HepG2 (cell line): Measurements from ENCODE around the gene IQCH. TPM values are rescaled to one million over a fixed set of nuclear protein-coding genes. Genes with fewer than 3 reads are reported as not detected.

ENCODE experiments used
- ATM ChIP-seq: fragments of 450-650 bp; IDR thresholded peaks from 2 replicates; pipeline ENCODE4 v1.7.1; 2017; ENCODE audit warnings: mild to moderate bottlenecking, borderline replicate concordance
- DMTF1 ChIP-seq: sonication (generic); formaldehyde crosslinking; IDR thresholded peaks from 2 replicates; pipeline ENCODE4 v1.4.0; 2020; ENCODE audit warnings: mild to moderate bottlenecking, missing genetic modification reagents
- FOXC1 ChIP-seq: sonication (generic); formaldehyde crosslinking; IDR thresholded peaks from 2 replicates; pipeline ENCODE4 v1.8.0; 2022; ENCODE audit warnings: mild to moderate bottlenecking, missing genetic modification reagents, borderline replicate concordance
- NAIF1 ChIP-seq: sonication (generic); formaldehyde crosslinking; IDR thresholded peaks from 2 replicates; pipeline ENCODE4 v1.5.0; 2020; ENCODE audit warnings: mild to moderate bottlenecking, missing genetic modification reagents, borderline replicate concordance
- PHF21A ChIP-seq: sonication (generic); formaldehyde crosslinking; IDR thresholded peaks from 2 replicates; pipeline ENCODE4 v1.5.0; 2020; ENCODE audit warnings: mild to moderate bottlenecking, missing genetic modification reagents
- SRY ChIP-seq: sonication (generic); formaldehyde crosslinking; IDR thresholded peaks from 2 replicates; pipeline ENCODE4 v1.8.0; 2022; ENCODE audit warnings: mild to moderate bottlenecking, missing genetic modification reagents
- XBP1 ChIP-seq: sonication (generic); formaldehyde crosslinking; IDR thresholded peaks from 2 replicates; pipeline ENCODE4 v1.5.0; 2020; ENCODE audit warnings: missing genetic modification reagents
- ZNF563 ChIP-seq: sonication (generic); formaldehyde crosslinking; IDR thresholded peaks from 2 replicates; pipeline ENCODE4 v1.8.0; 2022; ENCODE audit warnings: mild to moderate bottlenecking, moderate library complexity, missing genetic modification reagents
- ZNF574 ChIP-seq: sonication (generic); formaldehyde crosslinking; IDR thresholded peaks from 2 replicates; pipeline ENCODE4 v1.4.0; 2020; ENCODE audit warnings: missing genetic modification reagents
- ZNF597 ChIP-seq: sonication (generic); formaldehyde crosslinking; IDR thresholded peaks from 2 replicates; pipeline ENCODE4 v1.5.0; 2020; ENCODE audit warnings: missing genetic modification reagents
- polyA plus RNA-seq, 8 experiments: library from polyadenylated mRNA; depleted of rRNA in 3 of 8; stranded (reverse) in 7 of 8; unstranded in 1 of 8; fragments of >200 nt; fragmentation: Illumina TruSeq in 4 of 8; extraction: Trizol in 4 of 8; gene quantifications; 2 replicates each; pipeline versions ENCODE4 v1.2.1 to v1.2.3, GENCODE V29; 2011 to 2016; ENCODE audit warnings: low read depth in 4 of 8, missing spikeins in 1 of 8, mixed read lengths in 1 of 8; ENCODE audit not compliant: insufficient read depth in 1 of 8
- total RNA-seq, 5 experiments: library from RNA; depleted of rRNA; stranded (reverse); fragments of >200 nt; fragmentation: Illumina TruSeq; extraction: Trizol; gene quantifications; 2 replicates each; pipeline ENCODE4 v1.2.3, GENCODE V29; 2016; ENCODE audit warnings: low read depth in 1 of 5
- TF ChIP-seq, protein P1 (sequence below): sonication (generic); formaldehyde crosslinking; conservative IDR thresholded peaks from 2 replicates; pipeline ENCODE4 v1.8.0; 2022; ENCODE audit warnings: low read depth, missing genetic modification reagents

Gene IQCH
- total and polyA plus RNA-seq, 2 of the 13 experiments (the other 11 are each of a cell fraction or from before 2014, with no cell fraction given), result 0.16 to 0.55 TPM

GRCh38 chr15:67542420-67543347 lies 288.1 kb downstream of the IQCH start, which contains the start of gene MAP2K5 (continued):
- peak; percentile 88 for TF ChIP-seq ZNF574 (CRISPR knock-in tag)
- no peak for TF ChIP-seq XBP1 (CRISPR knock-in tag)
- no peak; the same call in 1 of the 2 replicates for TF ChIP-seq PHF21A
- no peak for TF ChIP-seq DMTF1
- TF ChIP-seq FOXC1, result no peak; the same call in 1 of the 2 replicates
- TF ChIP-seq SRY, result no peak; the same call in 1 of the 2 replicates
- TF ChIP-seq ZNF597 (CRISPR knock-in tag), result no peak
- TF ChIP-seq, protein P1, sequence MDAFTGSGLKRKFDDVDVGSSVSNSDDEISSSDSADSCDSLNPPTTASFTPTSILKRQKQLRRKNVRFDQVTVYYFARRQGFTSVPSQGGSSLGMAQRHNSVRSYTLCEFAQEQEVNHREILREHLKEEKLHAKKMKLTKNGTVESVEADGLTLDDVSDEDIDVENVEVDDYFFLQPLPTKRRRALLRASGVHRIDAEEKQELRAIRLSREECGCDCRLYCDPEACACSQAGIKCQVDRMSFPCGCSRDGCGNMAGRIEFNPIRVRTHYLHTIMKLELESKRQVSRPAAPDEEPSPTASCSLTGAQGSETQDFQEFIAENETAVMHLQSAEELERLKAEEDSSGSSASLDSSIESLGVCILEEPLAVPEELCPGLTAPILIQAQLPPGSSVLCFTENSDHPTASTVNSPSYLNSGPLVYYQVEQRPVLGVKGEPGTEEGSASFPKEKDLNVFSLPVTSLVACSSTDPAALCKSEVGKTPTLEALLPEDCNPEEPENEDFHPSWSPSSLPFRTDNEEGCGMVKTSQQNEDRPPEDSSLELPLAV (CRISPR knock-in tag), result no peak
- TF ChIP-seq ATM, result no peak
- no peak for TF ChIP-seq ZNF563 (CRISPR knock-in tag)
- TF ChIP-seq NAIF1 (CRISPR knock-in tag), result no peak
